DND-41 (cell line): ENCODE results near the gene JAKMIP1.

ENCODE experiments used
- CTCF ChIP-seq: IDR thresholded peaks from 2 replicates; pipeline ENCODE4 v1.5.1; 2012; ENCODE audit warnings: borderline replicate concordance, low read length, moderate library complexity, mild to moderate bottlenecking; ENCODE audit not compliant: poor library complexity, severe bottlenecking; ENCODE audit errors: extremely low read depth
- EZH2 ChIP-seq: IDR thresholded peaks from 3 replicates; pipeline ENCODE4 v1.6.1; 2012; ENCODE audit warnings: borderline replicate concordance, low read depth, mild to moderate bottlenecking, moderate library complexity, low read length, inconsistent platforms; ENCODE audit not compliant: severe bottlenecking

GRCh38 chr4:6119507-6120020, 80.8 kb downstream of the JAKMIP1 start:
- TF ChIP-seq CTCF: no peak
- no peak for TF ChIP-seq EZH2
